Uterus (tissue), 4 donors: ENCODE measurements around the gene NHLRC4. TPM values are rescaled to one million over a fixed set of nuclear protein-coding genes. Genes with fewer than 3 reads are reported as not detected.

Source experiments
- DNase-seq, 2 donors: peaks; one replicate each; pipeline ENCODE4 v3.0.0-alpha.2; 2019 to 2020
- H3K27ac ChIP-seq, 2 donors: fragments of 200-600 bp; sonication (generic); 1 replicate in 1 of 2; 2 replicates in 1 of 2; pipeline ENCODE4 v1.5.1; 2016 to 2018
- H3K27me3 ChIP-seq, 2 donors: fragments of 200-600 bp; sonication (generic); one replicate each; pipeline ENCODE4 v1.5.1; 2018 to 2019; ENCODE audit warnings: control low read depth in 1 of 2
- H3K36me3 ChIP-seq, 2 donors: fragments of 200-600 bp; sonication (generic); one replicate each; pipeline ENCODE4 v1.5.1; 2019; ENCODE audit warnings: control low read depth in 1 of 2
- H3K4me1 ChIP-seq, 2 donors: fragments of 200-600 bp; sonication (generic); one replicate each; pipeline ENCODE4 v1.5.1; 2018 to 2019; ENCODE audit warnings: control low read depth in 1 of 2
- H3K4me3 ChIP-seq, 2 donors: fragments of 200-600 bp; sonication (generic); 1 replicate in 1 of 2; 2 replicates in 1 of 2; pipeline ENCODE4 v1.5.1; 2018 to 2019; ENCODE audit warnings: mild to moderate bottlenecking in 1 of 2
- H3K9me3 ChIP-seq, 2 donors: fragments of 200-600 bp; sonication (generic); one replicate each; pipeline ENCODE4 v1.5.1; 2019; ENCODE audit warnings: control low read depth in 1 of 2
- CTCF ChIP-seq, 4 experiments: fragments of 200-600 bp in 2 of 4; fragments of 450-650 bp in 2 of 4; sonication (generic) in 2 of 4; IDR thresholded peaks; one replicate each; pipeline ENCODE4 v1.5.1; 2016 to 2019; ENCODE audit warnings: antibody characterized with exemption in 4 of 4, mild to moderate bottlenecking in 2 of 4, moderate library complexity in 1 of 4
- POLR2A ChIP-seq, 2 donors: fragments of 450-650 bp; IDR thresholded peaks; one replicate each; pipeline ENCODE4 v1.6.1; 2016; ENCODE audit warnings: antibody characterized with exemption in 2 of 2, mild to moderate bottlenecking in 1 of 2, moderate library complexity in 1 of 2
- intact Hi-C: fragments of 100-400 bp; cut with DNase I; formaldehyde crosslinking; loops from one replicate; pipeline ENCODE4 v1.15.1; 2023; ENCODE audit warnings: low total_unique reads
- total RNA-seq, 4 donors: library from RNA; depleted of rRNA in 3 of 4; stranded (reverse); fragments of >200 nt in 3 of 4; gene quantifications; one replicate each; pipeline versions ENCODE4 v1.1.0 to v1.2.4, GENCODE V29; 2014 to 2023
- donor health status: DM: yes; HTN: yes; CAD: no.

NHLRC4 gene
- total RNA-seq, 4 donors from 2014 or later = 1.2 to 7.5 (median 1.5) TPM

- Histone ChIP-seq H3K4me1 (peaks cover 0 to 15% of the 10 kb centered on the region in 2 donors), H3K9me3 (no peaks in the 10 kb centered on the region), H3K36me3 (no peaks in the 10 kb centered on the region), H3K4me3 (no peak overlapping the region), H3K27me3 (no peaks in the 10 kb centered on the region), H3K27ac (no peak overlapping the region)
- no peak for DNase-seq
- intact Hi-C loops = no loop called here
- TF ChIP-seq POLR2A (IDR thresholded peaks at IDR 0.05) (no peak), CTCF (IDR thresholded peaks at IDR 0.05) (no peak)
These were observed 25.9 kb downstream of the NHLRC4 start for GRCh38 chr16:592518-593306.

GRCh38 chr16:593406-593805 lies 26.6 kb downstream of the NHLRC4 start:
- no peak overlapping the region for H3K4me3 ChIP-seq
- H3K36me3 ChIP-seq = no peaks in the 10 kb centered on the region
- no peaks in the 10 kb centered on the region for H3K9me3 ChIP-seq
- H3K27ac ChIP-seq = no peak overlapping the region
- intact Hi-C loops = no loop called here
- no peak for DNase-seq
- no peaks in the 10 kb centered on the region for H3K27me3 ChIP-seq
- TF ChIP-seq CTCF (IDR thresholded peaks at IDR 0.05) (no peak), POLR2A (IDR thresholded peaks at IDR 0.05) (no peak)
- peaks cover 0 to 8% of the 10 kb centered on the region in 2 donors for H3K4me1 ChIP-seq

- no peaks in the 10 kb centered on the region for H3K9me3 ChIP-seq
- H3K4me1 ChIP-seq = peaks cover 0 to 5% of the 10 kb centered on the region in 2 donors
- TF ChIP-seq CTCF (IDR thresholded peaks at IDR 0.05) (no peak), POLR2A (IDR thresholded peaks at IDR 0.05) (no peak)
- no peak overlapping the region for H3K4me3 ChIP-seq
- no peaks in the 10 kb centered on the region for H3K27me3 ChIP-seq
- H3K36me3 ChIP-seq = no peaks in the 10 kb centered on the region
- no peak for DNase-seq
- intact Hi-C loops = no loop called here
- H3K27ac ChIP-seq = no peak overlapping the region
These were observed 27.0 kb downstream of the NHLRC4 start for GRCh38 chr16:593807-594206.

GRCh38 chr16:595094-595528 lies 28.3 kb downstream of the NHLRC4 start:
- H3K36me3 ChIP-seq = no peaks in the 10 kb centered on the region
- no peaks in the 10 kb centered on the region for H3K27me3 ChIP-seq
- H3K4me1 ChIP-seq = peaks cover 0 to 5% of the 10 kb centered on the region in 2 donors
- no peak overlapping the region for H3K4me3 ChIP-seq
- no peak overlapping the region for H3K27ac ChIP-seq
- no peak for DNase-seq
- H3K9me3 ChIP-seq = no peaks in the 10 kb centered on the region
- no peak for TF ChIP-seq POLR2A (IDR thresholded peaks at IDR 0.05)
- no peak for TF ChIP-seq CTCF (IDR thresholded peaks at IDR 0.05)
- intact Hi-C loops = no loop called here

- Histone ChIP-seq H3K27me3 (no peaks in the 10 kb centered on the region), H3K27ac (no peak overlapping the region), H3K4me3 (no peak overlapping the region), H3K4me1 (peaks cover 0 to 3% of the 10 kb centered on the region in 2 donors), H3K9me3 (no peaks in the 10 kb centered on the region), H3K36me3 (no peaks in the 10 kb centered on the region)
- intact Hi-C loops = no loop called here
- DNase-seq = no peak
- TF ChIP-seq CTCF (IDR thresholded peaks at IDR 0.05) (no peak), POLR2A (IDR thresholded peaks at IDR 0.05) (no peak)
These were observed 29.3 kb downstream of the NHLRC4 start for GRCh38 chr16:595942-596735.
